ENCODE results near the gene MINDY3. TPM values are rescaled to one million over a fixed set of nuclear protein-coding genes. Genes with fewer than 3 reads are reported as not detected.

The MINDY3 gene
- total RNA-seq, 1 donor from 2014 or later: 13.7 TPM

- no peak for TF ChIP-seq CTCF (IDR thresholded peaks at IDR 0.05)
- no peak for DNase-seq (ENCODE audit: low spot score in 2 of 2)
- peaks cover 0 to 8% of the 10 kb centered on the region in 2 donors for H3K36me3 ChIP-seq
- intact Hi-C loops (cut with DNase I): no loop called here
- H3K27me3 ChIP-seq: no peaks in the 10 kb centered on the region
- no peak overlapping the region for H3K4me3 ChIP-seq
- H3K4me1 ChIP-seq: peaks cover 0 to 3% of the 10 kb centered on the region in 2 donors
- H3K9me3 ChIP-seq: no peaks in the 10 kb centered on the region
- no peak overlapping the region for H3K27ac ChIP-seq
Observed at GRCh38 chr10:15805395-15806058, 54.8 kb downstream of the MINDY3 start.

GRCh38 chr10:15804109-15804508, 56.2 kb downstream of the MINDY3 start:
- Histone ChIP-seq H3K4me3 (no peak overlapping the region), H3K4me1 (peaks cover 0 to 3% of the 10 kb centered on the region in 2 donors), H3K27me3 (no peaks in the 10 kb centered on the region), H3K36me3 (peaks cover 0 to 8% of the 10 kb centered on the region in 2 donors), H3K9me3 (no peaks in the 10 kb centered on the region), H3K27ac (no peak overlapping the region)
- no peak for DNase-seq (ENCODE audit: low spot score in 2 of 2)
- intact Hi-C loops (cut with DNase I): no loop called here
- no peak for TF ChIP-seq CTCF (IDR thresholded peaks at IDR 0.05)

- Histone ChIP-seq H3K36me3 (peaks cover 0 to 8% of the 10 kb centered on the region in 2 donors), H3K4me3 (no peak overlapping the region), H3K9me3 (no peaks in the 10 kb centered on the region), H3K4me1 (no peaks in the 10 kb centered on the region), H3K27ac (no peak overlapping the region), H3K27me3 (no peaks in the 10 kb centered on the region)
- TF ChIP-seq CTCF (IDR thresholded peaks at IDR 0.05): no peak
- intact Hi-C loops (cut with DNase I): no loop called here
- DNase-seq (ENCODE audit: low spot score in 2 of 2): no peak
Observed at GRCh38 chr10:15802375-15802949, 57.8 kb downstream of the MINDY3 start.

GRCh38 chr10:15801641-15802040, 58.7 kb downstream of the MINDY3 start:
- intact Hi-C loops (cut with DNase I): no loop called here
- Histone ChIP-seq H3K27ac (no peak overlapping the region), H3K27me3 (no peaks in the 10 kb centered on the region), H3K4me3 (no peak overlapping the region), H3K4me1 (no peaks in the 10 kb centered on the region), H3K9me3 (no peaks in the 10 kb centered on the region), H3K36me3 (peaks cover 0 to 8% of the 10 kb centered on the region in 2 donors)
- no peak for DNase-seq (ENCODE audit: low spot score in 2 of 2)
- TF ChIP-seq CTCF (IDR thresholded peaks at IDR 0.05): no peak

GRCh38 chr10:15801147-15801546, 59.2 kb downstream of the MINDY3 start:
- Histone ChIP-seq H3K27ac (no peak overlapping the region), H3K9me3 (no peaks in the 10 kb centered on the region), H3K4me1 (no peaks in the 10 kb centered on the region), H3K4me3 (no peak overlapping the region), H3K36me3 (peaks cover 0 to 8% of the 10 kb centered on the region in 2 donors), H3K27me3 (no peaks in the 10 kb centered on the region)
- DNase-seq (ENCODE audit: low spot score in 2 of 2): no peak
- intact Hi-C loops (cut with DNase I): no loop called here
- no peak for TF ChIP-seq CTCF (IDR thresholded peaks at IDR 0.05)

Data from ascending aorta (tissue), 2 donors.